ENCODE data around the gene DNAI1. TPM values are rescaled to one million over a fixed set of nuclear protein-coding genes. Genes with fewer than 3 reads are reported as not detected.

Gene DNAI1
- total RNA-seq, 1 donor from 2014 or later, result 1.5 TPM

- H3K4me3 Mint-ChIP-seq, result no peak overlapping the region
- peak overlapping the region; percentile 3 for H3K27ac Mint-ChIP-seq (ENCODE audit: unreplicated experiment)
- no peaks in the 10 kb centered on the region for H3K4me1 Mint-ChIP-seq
- DNase-seq (ENCODE audit: low read depth, low spot score), result no peak
- no peak for TF ChIP-seq CTCF (conservative IDR thresholded peaks at IDR 0.05)
- no peaks in the 10 kb centered on the region for H3K9me3 Mint-ChIP-seq
- no peaks in the 10 kb centered on the region for H3K27me3 Mint-ChIP-seq (ENCODE audit: low read depth)
- no peaks in the 10 kb centered on the region for H3K36me3 Mint-ChIP-seq (ENCODE audit: low read depth)
Measured at GRCh38 chr9:34443976-34444375, 14.6 kb upstream of the DNAI1 start.

- no peaks in the 10 kb centered on the region for H3K27me3 Mint-ChIP-seq (ENCODE audit: low read depth)
Measured at GRCh38 chr9:34446468-34446891, 12.1 kb upstream of the DNAI1 start.

GRCh38 chr9:34446951-34447350 lies 11.7 kb upstream of the DNAI1 start:
- Mint-ChIP-seq H3K4me1 (no peaks in the 10 kb centered on the region), H3K27ac (ENCODE audit: unreplicated experiment) (no peak overlapping the region), H3K9me3 (no peaks in the 10 kb centered on the region), H3K4me3 (no peak overlapping the region), H3K27me3 (ENCODE audit: low read depth) (no peaks in the 10 kb centered on the region), H3K36me3 (ENCODE audit: low read depth) (no peaks in the 10 kb centered on the region)
- DNase-seq (ENCODE audit: low read depth, low spot score), result no peak
- TF ChIP-seq CTCF (conservative IDR thresholded peaks at IDR 0.05), result no peak

More at GRCh38 chr9:34446468-34446891, 12.1 kb upstream of the DNAI1 start:
- no peak overlapping the region for H3K27ac Mint-ChIP-seq (ENCODE audit: unreplicated experiment)
- TF ChIP-seq CTCF (conservative IDR thresholded peaks at IDR 0.05), result no peak
- no peaks in the 10 kb centered on the region for H3K4me1 Mint-ChIP-seq
- H3K4me3 Mint-ChIP-seq, result no peak overlapping the region
- H3K36me3 Mint-ChIP-seq (ENCODE audit: low read depth), result no peaks in the 10 kb centered on the region
- H3K9me3 Mint-ChIP-seq, result no peaks in the 10 kb centered on the region
- DNase-seq (ENCODE audit: low read depth, low spot score), result no peak

GRCh38 chr9:34450644-34451043 lies 8.0 kb upstream of the DNAI1 start:
- no peak overlapping the region for H3K27ac Mint-ChIP-seq (ENCODE audit: unreplicated experiment)
- no peak overlapping the region for H3K4me3 Mint-ChIP-seq
- TF ChIP-seq CTCF (conservative IDR thresholded peaks at IDR 0.05), result no peak
- H3K9me3 Mint-ChIP-seq, result no peaks in the 10 kb centered on the region
- H3K27me3 Mint-ChIP-seq (ENCODE audit: low read depth), result no peaks in the 10 kb centered on the region
- DNase-seq (ENCODE audit: low read depth, low spot score), result no peak
- no peaks in the 10 kb centered on the region for H3K36me3 Mint-ChIP-seq (ENCODE audit: low read depth)
- H3K4me1 Mint-ChIP-seq, result peaks cover 3% of the 10 kb centered on the region

- no peak for TF ChIP-seq CTCF (conservative IDR thresholded peaks at IDR 0.05)
- Mint-ChIP-seq H3K27me3 (ENCODE audit: low read depth) (no peaks in the 10 kb centered on the region), H3K9me3 (no peaks in the 10 kb centered on the region), H3K4me1 (peaks cover 3% of the 10 kb centered on the region), H3K27ac (ENCODE audit: unreplicated experiment) (peak overlapping the region; percentile 44), H3K4me3 (no peak overlapping the region), H3K36me3 (ENCODE audit: low read depth) (no peaks in the 10 kb centered on the region)
- DNase-seq (ENCODE audit: low read depth, low spot score), result no peak
Measured at GRCh38 chr9:34451135-34451534, 7.5 kb upstream of the DNAI1 start.

GRCh38 chr9:34451545-34451944 lies 7.1 kb upstream of the DNAI1 start:
- Mint-ChIP-seq H3K27me3 (ENCODE audit: low read depth) (no peaks in the 10 kb centered on the region), H3K9me3 (no peaks in the 10 kb centered on the region), H3K36me3 (ENCODE audit: low read depth) (no peaks in the 10 kb centered on the region), H3K27ac (ENCODE audit: unreplicated experiment) (no peak overlapping the region), H3K4me3 (no peak overlapping the region), H3K4me1 (peaks cover 7% of the 10 kb centered on the region)
- DNase-seq (ENCODE audit: low read depth, low spot score), result no peak
- TF ChIP-seq CTCF (conservative IDR thresholded peaks at IDR 0.05), result no peak

Measured in neural crest cell (in vitro differentiated cells).